H9 (cell line): ENCODE data around the gene PITX1. TPM values are rescaled to one million over a fixed set of nuclear protein-coding genes. Genes with fewer than 3 reads are reported as not detected.

Experiments used
- DNase-seq: peaks from one replicate; pipeline ENCODE4 v3.0.0-alpha.2; 2017
- H2AFZ ChIP-seq: one replicate; pipeline ENCODE4 v1.6.1; 2013; ENCODE audit warnings: mild to moderate bottlenecking, low read length, control low read depth, moderate library complexity
- H2AK5ac ChIP-seq: 2 replicates; pipeline ENCODE4 v1.6.1; 2013; ENCODE audit warnings: low read length, control low read depth, mixed read lengths; ENCODE audit not compliant: insufficient read length
- H2BK120ac ChIP-seq: one replicate; pipeline ENCODE4 v1.6.1; 2013; ENCODE audit warnings: low read depth, mild to moderate bottlenecking, low read length, control low read depth, inconsistent platforms; ENCODE audit not compliant: poor library complexity, severe bottlenecking
- H2BK12ac ChIP-seq: 2 replicates; pipeline ENCODE4 v1.6.1; 2013; ENCODE audit warnings: low read length, control low read depth, mixed read lengths, low read depth; ENCODE audit not compliant: insufficient read length
- H2BK15ac ChIP-seq: 2 replicates; pipeline ENCODE4 v1.6.1; 2013; ENCODE audit warnings: low read depth, low read length, control low read depth
- H2BK20ac ChIP-seq: one replicate; pipeline ENCODE4 v1.6.1; 2013; ENCODE audit warnings: low read depth, mild to moderate bottlenecking, low read length, control low read depth, inconsistent platforms; ENCODE audit not compliant: poor library complexity, severe bottlenecking
- H2BK5ac ChIP-seq: 2 replicates; pipeline ENCODE4 v1.6.1; 2013; ENCODE audit warnings: low read length, control low read depth, mixed read lengths; ENCODE audit not compliant: insufficient read length
- H3K14ac ChIP-seq: 2 replicates; pipeline ENCODE4 v1.6.1; 2013; ENCODE audit warnings: low read length, control low read depth; ENCODE audit not compliant: insufficient read depth
- H3K18ac ChIP-seq: 2 replicates; pipeline ENCODE4 v1.6.1; 2013; ENCODE audit warnings: low read depth, mild to moderate bottlenecking, mixed read lengths, low read length, control low read depth; ENCODE audit not compliant: insufficient read length
- H3K23ac ChIP-seq: 2 replicates; pipeline ENCODE4 v1.6.1; 2013; ENCODE audit warnings: low read length, control low read depth, mixed read lengths, low read depth; ENCODE audit not compliant: insufficient read length
- H3K23me2 ChIP-seq: 2 replicates; pipeline ENCODE4 v1.6.1; 2013; ENCODE audit warnings: low read depth, mild to moderate bottlenecking, mixed read lengths, low read length, control low read depth; ENCODE audit not compliant: insufficient read length, poor library complexity, severe bottlenecking
- H3K27ac ChIP-seq: 2 replicates; pipeline ENCODE4 v1.5.1; 2013; ENCODE audit warnings: low read length, control low read depth, mixed read lengths, low read depth; ENCODE audit not compliant: insufficient read length
- H3K27me3 ChIP-seq: 2 replicates; pipeline ENCODE4 v1.6.1; 2013; ENCODE audit warnings: low read length, control low read depth, inconsistent platforms; ENCODE audit not compliant: insufficient read depth
- H3K4ac ChIP-seq: 2 replicates; pipeline ENCODE4 v1.6.1; 2013; ENCODE audit warnings: low read depth, mild to moderate bottlenecking, control low read depth, inconsistent platforms, low read length, moderate library complexity
- H3K4me1 ChIP-seq: 2 replicates; pipeline ENCODE4 v1.6.1; 2013; ENCODE audit warnings: low read length, control low read depth, inconsistent platforms; ENCODE audit not compliant: insufficient read depth
- H3K4me2 ChIP-seq: 2 replicates; pipeline ENCODE4 v1.6.1; 2013; ENCODE audit warnings: low read length, control low read depth, mixed read lengths; ENCODE audit not compliant: insufficient read length, insufficient read depth
- H3K56ac ChIP-seq: 2 replicates; pipeline ENCODE4 v1.6.1; 2013; ENCODE audit warnings: low read depth, mild to moderate bottlenecking, mixed read lengths, low read length, control low read depth; ENCODE audit not compliant: insufficient read length
- H3K79me1 ChIP-seq: 2 replicates; pipeline ENCODE4 v1.6.1; 2013; ENCODE audit warnings: low read depth, mild to moderate bottlenecking, moderate library complexity, low read length, control low read depth, inconsistent platforms; ENCODE audit not compliant: insufficient read depth, poor library complexity, severe bottlenecking
- H3K79me2 ChIP-seq: 2 replicates; pipeline ENCODE4 v1.6.1; 2013; ENCODE audit warnings: low read length, control low read depth, inconsistent platforms; ENCODE audit not compliant: insufficient read depth
- H3K9ac ChIP-seq: 2 replicates; pipeline ENCODE4 v1.6.1; 2013; ENCODE audit warnings: low read length, control low read depth, mixed read lengths; ENCODE audit not compliant: insufficient read length; ENCODE audit errors: extremely low read depth
- H3K9me3 ChIP-seq: one replicate; pipeline ENCODE4 v1.6.1; 2013; ENCODE audit warnings: low read depth, low read length, inconsistent platforms; ENCODE audit not compliant: control insufficient read depth
- H3T11ph ChIP-seq: one replicate; pipeline ENCODE4 v1.6.1; 2013; ENCODE audit warnings: mild to moderate bottlenecking, low read length, control low read depth, inconsistent platforms
- H4K20me1 ChIP-seq: one replicate; pipeline ENCODE4 v1.6.1; 2013; ENCODE audit not compliant: control insufficient read depth, insufficient read length, insufficient read depth
- H4K5ac ChIP-seq: 2 replicates; pipeline ENCODE4 v1.6.1; 2013; ENCODE audit warnings: low read depth, mild to moderate bottlenecking, mixed read lengths, low read length, control low read depth; ENCODE audit not compliant: insufficient read length
- H4K8ac ChIP-seq: replicated peaks from 2 replicates; pipeline ENCODE4 v1.6.1; 2013; ENCODE audit warnings: low read length, control low read depth, mixed read lengths, low read depth; ENCODE audit not compliant: insufficient read length
- H4K91ac ChIP-seq: 2 replicates; pipeline ENCODE4 v1.6.1; 2013; ENCODE audit warnings: low read depth, mild to moderate bottlenecking, moderate library complexity, mixed read lengths, low read length, control low read depth; ENCODE audit not compliant: insufficient read length
- H3K27ac Mint-ChIP-seq, 3 experiments: 2 replicates in 2 of 3; 3 replicates in 1 of 3; pipeline ENCODE4 v1.8.0; 2020 to 2021; ENCODE audit warnings: mixed read lengths in 3 of 3, mild to moderate bottlenecking in 1 of 3, moderate library complexity in 1 of 3
- H3K27me3 Mint-ChIP-seq: 2 replicates; pipeline ENCODE4 v1.8.0; 2021; ENCODE audit warnings: low read depth, mild to moderate bottlenecking, moderate library complexity, mixed read lengths
- H3K36me3 Mint-ChIP-seq, 3 experiments: 2 replicates in 2 of 3; 3 replicates in 1 of 3; pipeline ENCODE4 v1.8.0; 2020 to 2021; ENCODE audit warnings: low read depth in 3 of 3, mixed read lengths in 3 of 3; ENCODE audit not compliant: insufficient read depth in 1 of 3
- H3K4me1 Mint-ChIP-seq, 2 experiments: 2 replicates each; pipeline ENCODE4 v1.8.0; 2020; ENCODE audit warnings: mixed read lengths in 2 of 2
- H3K4me3 Mint-ChIP-seq, 2 experiments: 2 replicates in 1 of 2; 3 replicates in 1 of 2; pipeline ENCODE4 v1.8.0; 2020 to 2021; ENCODE audit warnings: mild to moderate bottlenecking in 2 of 2, mixed read lengths in 2 of 2, moderate library complexity in 1 of 2
- H3K9me3 Mint-ChIP-seq, 2 experiments: 2 replicates in 1 of 2; 3 replicates in 1 of 2; pipeline ENCODE4 v1.8.0; 2020; ENCODE audit warnings: mild to moderate bottlenecking in 2 of 2, mixed read lengths in 2 of 2, moderate library complexity in 1 of 2
- CTCF ChIP-seq: fragments of 200-600 bp; sonication (generic); conservative IDR thresholded peaks from 3 replicates; pipeline ENCODE4 v1.8.0; 2021; ENCODE audit warnings: antibody characterized with exemption, mild to moderate bottlenecking
- WGBS: extraction: QIAGEN DNeasy Blood & Tissue Kit; methylation state at CpG from one replicate; pipeline ENCODE4 v1.1.7; 2013; ENCODE audit warnings: missing lambda C conversion rate, low lambda C conversion rate, mixed read lengths; ENCODE audit not compliant: insufficient read length; ENCODE audit errors: extremely low coverage; 5-methylcytosine and 5-hydroxymethylcytosine counted together
- total RNA-seq: library from RNA; stranded (reverse); gene quantifications from 2 replicates; pipeline ENCODE4 v1.2.1, GENCODE V29; 2021

Gene PITX1
- total RNA-seq, 1 experiment from 2014 or later, result not detected

DNA sequence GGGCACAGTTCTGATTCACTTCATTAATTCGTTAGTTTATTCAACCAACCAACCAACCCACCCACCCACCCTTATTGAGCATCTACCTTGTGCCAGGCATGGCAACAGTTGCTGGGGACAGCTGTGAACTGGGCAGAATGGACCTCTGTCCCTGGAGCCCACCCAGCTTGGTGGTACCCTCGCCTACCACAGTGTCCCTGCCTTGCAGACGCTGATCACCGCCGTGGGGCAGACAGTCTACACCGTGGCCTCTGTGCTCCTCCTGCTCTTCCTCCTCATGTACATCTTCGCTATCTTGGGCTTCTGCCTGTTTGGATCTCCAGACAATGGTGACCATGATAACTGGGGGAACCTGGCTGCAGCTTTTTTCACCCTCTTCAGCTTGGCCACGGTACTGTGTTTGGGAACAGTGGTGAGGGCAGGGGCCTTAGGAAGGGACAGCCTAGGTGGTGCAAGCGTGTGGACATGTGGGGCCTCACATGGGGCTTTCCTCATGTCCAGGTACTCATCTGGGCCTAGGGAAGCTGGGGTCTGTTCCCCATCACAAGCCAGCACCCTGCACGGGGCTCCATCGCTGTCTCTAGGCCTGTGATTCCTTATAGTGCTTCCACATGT is 26.2 kb downstream of the PITX1 start:
- Histone ChIP-seq H2BK120ac (no peak overlapping the region), H3K23me2 (no peaks in the 10 kb centered on the region), H2AK5ac (no peak overlapping the region), H3K79me2 (no peaks in the 10 kb centered on the region), H4K91ac (no peak overlapping the region), H3K9ac (no peak overlapping the region), H3K27ac (no peak overlapping the region), H3K9me3 (no peaks in the 10 kb centered on the region), H3K4ac (no peak overlapping the region), H4K8ac (no peak overlapping the region), H2AFZ (no peak overlapping the region), H2BK5ac (no peak overlapping the region), H2BK20ac (no peak overlapping the region), H3K14ac (no peak overlapping the region), H4K20me1 (no peaks in the 10 kb centered on the region), H3K23ac (no peak overlapping the region), H2BK15ac (no peak overlapping the region), H3K18ac (no peak overlapping the region), H3K27me3 (no peaks in the 10 kb centered on the region), H2BK12ac (no peak overlapping the region), H3K56ac (no peak overlapping the region), H3K4me1 (no peaks in the 10 kb centered on the region; the same call in 1 of the 2 replicates), H3K79me1 (no peaks in the 10 kb centered on the region), H3K4me2 (no peak overlapping the region), H3T11ph (no peak overlapping the region), H4K5ac (no peak overlapping the region)
- H3K27ac Mint-ChIP-seq, result no peak overlapping the region
- no peaks in the 10 kb centered on the region for H3K4me1 Mint-ChIP-seq
- H3K27me3 Mint-ChIP-seq, result peaks cover 17% of the 10 kb centered on the region
- H3K4me3 Mint-ChIP-seq, result no peak overlapping the region
- H3K9me3 Mint-ChIP-seq, result no peaks in the 10 kb centered on the region
- WGBS, result no CpG with 5 or more reads among the region's 11 CpGs
- TF ChIP-seq CTCF, result no peak
- no peaks in the 10 kb centered on the region; a peak in 1 of 7 replicates for H3K36me3 Mint-ChIP-seq
- no peak for DNase-seq
